GM12878 (cell line): ENCODE data around the gene C19orf44. TPM values are rescaled to one million over a fixed set of nuclear protein-coding genes. Genes with fewer than 3 reads are reported as not detected.

Experiments used
- BHLHE40 ChIP-seq, 2 experiments: fragments of 450-650 bp in 1 of 2; IDR thresholded peaks; 2 replicates each; pipeline ENCODE4 v1.6.1; 2011 to 2017; ENCODE audit warnings: low read depth in 2 of 2, borderline replicate concordance in 1 of 2, improper control_type of control experiment in 1 of 2, low read length in 1 of 2, mild to moderate bottlenecking in 1 of 2
- CBFB ChIP-seq: IDR thresholded peaks from 2 replicates; pipeline ENCODE4 v1.6.1; 2016; ENCODE audit warnings: antibody characterized with exemption, low read depth
- CHD2 ChIP-seq: IDR thresholded peaks from 2 replicates; pipeline ENCODE4 v1.6.1; 2011; ENCODE audit warnings: low read depth, low read length, improper control_type of control experiment, borderline replicate concordance
- CREB1 ChIP-seq: IDR thresholded peaks from 2 replicates; pipeline ENCODE4 v1.6.1; 2012; ENCODE audit warnings: low read depth, mild to moderate bottlenecking, inconsistent platforms
- EED ChIP-seq: sonication (generic); IDR thresholded peaks from 2 replicates; pipeline ENCODE4 v1.6.1; 2016; ENCODE audit warnings: antibody characterized with exemption, low read depth
- ETV6 ChIP-seq, 2 experiments: fragments of 450-650 bp in 1 of 2; IDR thresholded peaks in 1 of 2; conservative IDR thresholded peaks in 1 of 2; 2 replicates each; pipeline ENCODE4 v1.6.1; 2014; ENCODE audit warnings: antibody characterized with exemption in 1 of 2, borderline replicate concordance in 1 of 2, low read depth in 1 of 2, mild to moderate bottlenecking in 1 of 2, moderate library complexity in 1 of 2
- IKZF1 ChIP-seq: fragments of 450-650 bp; conservative IDR thresholded peaks from 2 replicates; pipeline ENCODE4 v1.6.1; 2017; ENCODE audit warnings: antibody characterized with exemption, mild to moderate bottlenecking
- IRF4 ChIP-seq: IDR thresholded peaks from 2 replicates; pipeline ENCODE4 v1.6.1; 2011; ENCODE audit warnings: low read depth, low read length
- JUNB ChIP-seq: IDR thresholded peaks from 2 replicates; pipeline ENCODE4 v1.6.1; 2016; ENCODE audit warnings: antibody characterized with exemption, mild to moderate bottlenecking
- KDM1A ChIP-seq: fragments of 200-600 bp; sonication (generic); IDR thresholded peaks from 2 replicates; pipeline ENCODE4 v1.6.1; 2016; ENCODE audit warnings: borderline replicate concordance
- MEF2B ChIP-seq: fragments of 450-650 bp; IDR thresholded peaks from 2 replicates; pipeline ENCODE4 v1.6.1; 2018; ENCODE audit warnings: mild to moderate bottlenecking, moderate library complexity; ENCODE audit not compliant: partially characterized antibody, poor library complexity, severe bottlenecking
- NBN ChIP-seq: fragments of 450-650 bp; IDR thresholded peaks from 2 replicates; pipeline ENCODE4 v1.6.1; 2016
- NFYB ChIP-seq: IDR thresholded peaks from 2 replicates; pipeline ENCODE4 v1.6.1; 2011; ENCODE audit warnings: low read depth, mild to moderate bottlenecking, low read length, improper control_type of control experiment, moderate library complexity; ENCODE audit not compliant: insufficient read depth
- RAD21 ChIP-seq: IDR thresholded peaks from 2 replicates; pipeline ENCODE4 v1.6.1; 2011; ENCODE audit warnings: mild to moderate bottlenecking, low read depth, low read length, moderate library complexity; ENCODE audit not compliant: insufficient read depth
- REST ChIP-seq: IDR thresholded peaks from 2 replicates; pipeline ENCODE4 v1.6.1; 2012; ENCODE audit warnings: mild to moderate bottlenecking, low read depth, low read length
- ZNF217 ChIP-seq: fragments of 450-650 bp; IDR thresholded peaks from 2 replicates; pipeline ENCODE4 v1.6.1; 2017; ENCODE audit warnings: antibody characterized with exemption, mild to moderate bottlenecking
- polyA plus RNA-seq, 11 experiments: library from polyadenylated mRNA; depleted of rRNA in 4 of 11; unstranded in 6 of 11; stranded (reverse) in 5 of 11; fragments of >200 nt; fragmentation: Nextera tagmentation in 4 of 11; fragmentation: Illumina TruSeq in 1 of 11; extraction: Ambion mirVana in 4 of 11; extraction: Trizol in 1 of 11; gene quantifications; 1 replicate in 1 of 11; 2 replicates in 10 of 11; pipeline versions ENCODE4 v1.2.1 to v1.2.3, GENCODE V29; 2011 to 2016; ENCODE audit warnings: inconsistent platforms in 2 of 11, missing spikeins in 2 of 11, low read depth in 1 of 11
- total RNA-seq, 4 experiments: library from RNA; depleted of rRNA in 3 of 4; stranded (reverse); fragments of >200 nt in 3 of 4; fragmentation: Illumina TruSeq in 1 of 4; extraction: Trizol in 1 of 4; gene quantifications; 2 replicates each; pipeline versions ENCODE4 v1.2.1 to v1.2.3, GENCODE V29; 2013 to 2021
- TF ChIP-seq, protein P1 (sequence below): fragments of 450-650 bp; IDR thresholded peaks from 2 replicates; pipeline ENCODE4 v1.6.1; 2017; ENCODE audit warnings: low read depth, mild to moderate bottlenecking, moderate library complexity
- TF ChIP-seq, protein P2 (sequence below): fragments of 450-650 bp; IDR thresholded peaks from 2 replicates; pipeline ENCODE4 v1.6.1; 2017; ENCODE audit warnings: mild to moderate bottlenecking, moderate library complexity
- TF ChIP-seq, protein P3 (sequence below): IDR thresholded peaks from 2 replicates; pipeline ENCODE4 v1.6.1; 2012; ENCODE audit warnings: low read length, inconsistent platforms

Gene C19orf44
- total and polyA plus RNA-seq, 10 of the 15 experiments (the other 5 are each of a cell fraction or from before 2014, with no cell fraction given): 0.26 to 5.2 (median 3.6) TPM

DNA sequence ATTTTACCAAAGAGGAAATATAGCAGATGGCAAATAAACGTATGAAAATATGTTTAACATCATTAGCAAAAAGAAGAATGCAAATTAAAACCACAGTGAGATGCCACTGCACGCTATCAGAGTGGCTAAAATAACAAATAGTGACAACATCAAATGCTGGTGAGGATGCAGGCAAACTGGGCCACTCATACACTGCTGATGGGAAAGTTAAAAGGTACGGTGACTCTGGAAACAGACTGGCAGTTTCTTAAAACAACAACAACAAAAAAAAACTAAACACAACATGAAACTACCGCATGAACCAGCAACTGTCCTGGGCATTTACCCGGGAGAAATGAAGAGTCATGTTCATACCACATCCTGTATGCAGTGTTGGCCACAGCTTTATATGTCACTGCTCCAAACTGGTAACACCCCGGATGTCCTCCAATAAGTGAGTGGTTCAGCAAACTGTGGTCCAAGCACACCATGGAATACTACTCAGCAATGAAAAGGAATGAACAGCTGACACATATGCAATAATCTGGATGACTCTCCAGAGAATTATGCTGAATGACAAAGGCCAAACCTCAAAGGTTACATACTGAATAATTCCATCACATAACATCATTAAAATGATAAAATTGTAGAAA, 46.7 kb upstream of the C19orf44 start (continued):
- TF ChIP-seq MEF2B: peak; percentile 70
- no peak for TF ChIP-seq RAD21
- 0 out of 2 replicates have a peak, but pooled peaks have one; percentile 13 for TF ChIP-seq KDM1A
- peak in 1 of 2 experiments; percentile 37; a peak in 2 of 4 replicates for TF ChIP-seq ETV6 (conservative IDR thresholded peaks at IDR 0.05 in 1 of 2, IDR thresholded peaks at IDR 0.05 in 1 of 2; ENCODE audit: borderline replicate concordance in 1 of 2, low read depth in 1 of 2)
- TF ChIP-seq EED: peak; percentile 74; the same call in 1 of the 2 replicates
- peak; percentile 95 for TF ChIP-seq ZNF217
- TF ChIP-seq, protein P1, sequence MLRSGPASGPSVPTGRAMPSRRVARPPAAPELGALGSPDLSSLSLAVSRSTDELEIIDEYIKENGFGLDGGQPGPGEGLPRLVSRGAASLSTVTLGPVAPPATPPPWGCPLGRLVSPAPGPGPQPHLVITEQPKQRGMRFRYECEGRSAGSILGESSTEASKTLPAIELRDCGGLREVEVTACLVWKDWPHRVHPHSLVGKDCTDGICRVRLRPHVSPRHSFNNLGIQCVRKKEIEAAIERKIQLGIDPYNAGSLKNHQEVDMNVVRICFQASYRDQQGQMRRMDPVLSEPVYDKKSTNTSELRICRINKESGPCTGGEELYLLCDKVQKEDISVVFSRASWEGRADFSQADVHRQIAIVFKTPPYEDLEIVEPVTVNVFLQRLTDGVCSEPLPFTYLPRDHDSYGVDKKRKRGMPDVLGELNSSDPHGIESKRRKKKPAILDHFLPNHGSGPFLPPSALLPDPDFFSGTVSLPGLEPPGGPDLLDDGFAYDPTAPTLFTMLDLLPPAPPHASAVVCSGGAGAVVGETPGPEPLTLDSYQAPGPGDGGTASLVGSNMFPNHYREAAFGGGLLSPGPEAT: peak; percentile 65
- peak; percentile 52 for TF ChIP-seq JUNB
- TF ChIP-seq CREB1: peak; percentile 58
- TF ChIP-seq, protein P2, sequence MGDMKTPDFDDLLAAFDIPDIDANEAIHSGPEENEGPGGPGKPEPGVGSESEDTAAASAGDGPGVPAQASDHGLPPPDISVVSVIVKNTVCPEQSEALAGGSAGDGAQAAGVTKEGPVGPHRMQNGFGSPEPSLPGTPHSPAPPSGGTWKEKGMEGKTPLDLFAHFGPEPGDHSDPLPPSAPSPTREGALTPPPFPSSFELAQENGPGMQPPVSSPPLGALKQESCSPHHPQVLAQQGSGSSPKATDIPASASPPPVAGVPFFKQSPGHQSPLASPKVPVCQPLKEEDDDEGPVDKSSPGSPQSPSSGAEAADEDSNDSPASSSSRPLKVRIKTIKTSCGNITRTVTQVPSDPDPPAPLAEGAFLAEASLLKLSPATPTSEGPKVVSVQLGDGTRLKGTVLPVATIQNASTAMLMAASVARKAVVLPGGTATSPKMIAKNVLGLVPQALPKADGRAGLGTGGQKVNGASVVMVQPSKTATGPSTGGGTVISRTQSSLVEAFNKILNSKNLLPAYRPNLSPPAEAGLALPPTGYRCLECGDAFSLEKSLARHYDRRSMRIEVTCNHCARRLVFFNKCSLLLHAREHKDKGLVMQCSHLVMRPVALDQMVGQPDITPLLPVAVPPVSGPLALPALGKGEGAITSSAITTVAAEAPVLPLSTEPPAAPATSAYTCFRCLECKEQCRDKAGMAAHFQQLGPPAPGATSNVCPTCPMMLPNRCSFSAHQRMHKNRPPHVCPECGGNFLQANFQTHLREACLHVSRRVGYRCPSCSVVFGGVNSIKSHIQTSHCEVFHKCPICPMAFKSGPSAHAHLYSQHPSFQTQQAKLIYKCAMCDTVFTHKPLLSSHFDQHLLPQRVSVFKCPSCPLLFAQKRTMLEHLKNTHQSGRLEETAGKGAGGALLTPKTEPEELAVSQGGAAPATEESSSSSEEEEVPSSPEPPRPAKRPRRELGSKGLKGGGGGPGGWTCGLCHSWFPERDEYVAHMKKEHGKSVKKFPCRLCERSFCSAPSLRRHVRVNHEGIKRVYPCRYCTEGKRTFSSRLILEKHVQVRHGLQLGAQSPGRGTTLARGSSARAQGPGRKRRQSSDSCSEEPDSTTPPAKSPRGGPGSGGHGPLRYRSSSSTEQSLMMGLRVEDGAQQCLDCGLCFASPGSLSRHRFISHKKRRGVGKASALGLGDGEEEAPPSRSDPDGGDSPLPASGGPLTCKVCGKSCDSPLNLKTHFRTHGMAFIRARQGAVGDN: peak; percentile 59; the same call in 1 of the 2 replicates
- peak; percentile 57 for TF ChIP-seq IKZF1
- no peak for TF ChIP-seq REST
- 0 out of 2 replicates have a peak, but pooled peaks have one; percentile 61 for TF ChIP-seq IRF4
- TF ChIP-seq, protein P3, sequence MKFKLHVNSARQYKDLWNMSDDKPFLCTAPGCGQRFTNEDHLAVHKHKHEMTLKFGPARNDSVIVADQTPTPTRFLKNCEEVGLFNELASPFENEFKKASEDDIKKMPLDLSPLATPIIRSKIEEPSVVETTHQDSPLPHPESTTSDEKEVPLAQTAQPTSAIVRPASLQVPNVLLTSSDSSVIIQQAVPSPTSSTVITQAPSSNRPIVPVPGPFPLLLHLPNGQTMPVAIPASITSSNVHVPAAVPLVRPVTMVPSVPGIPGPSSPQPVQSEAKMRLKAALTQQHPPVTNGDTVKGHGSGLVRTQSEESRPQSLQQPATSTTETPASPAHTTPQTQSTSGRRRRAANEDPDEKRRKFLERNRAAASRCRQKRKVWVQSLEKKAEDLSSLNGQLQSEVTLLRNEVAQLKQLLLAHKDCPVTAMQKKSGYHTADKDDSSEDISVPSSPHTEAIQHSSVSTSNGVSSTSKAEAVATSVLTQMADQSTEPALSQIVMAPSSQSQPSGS: peak; percentile 85
- TF ChIP-seq NBN: peak; percentile 78; the same call in 1 of the 2 replicates
- TF ChIP-seq NFYB: peak; percentile 47; the same call in 1 of the 2 replicates
- TF ChIP-seq BHLHE40 (IDR thresholded peaks at IDR 0.05; ENCODE audit: borderline replicate concordance in 1 of 2, low read depth in 2 of 2, low read length in 1 of 2): peak; percentile 72 to 76
- peak; percentile 58; the same call in 1 of the 2 replicates for TF ChIP-seq CBFB
- TF ChIP-seq CHD2: 0 out of 2 replicates have a peak, but pooled peaks have one; percentile 26
